MCF 10A (cell line): ENCODE results near the gene ANO7. TPM values are rescaled to one million over a fixed set of nuclear protein-coding genes. Genes with fewer than 3 reads are reported as not detected.

Experiments used
- BruUV-seq: library from RNA; stranded (reverse); fragments of 400-500 nt; replicated peaks from 2 replicates; lab custom pipeline; 2021; lab: Mats Ljungman, UMichigan
- CTCF ChIA-PET: fragments of 300-600 bp; sonication (Branson Sonifier 250); formaldehyde crosslinking; extraction: SDS; loops from one replicate; lab custom pipeline; 2021; ENCODE audit warnings: antibody characterized with exemption, inconsistent platforms; lab: Yijun Ruan, JAX
- POLR2A ChIA-PET: fragments of 300-600, 350-650 bp; sonication (Branson Sonifier 250); formaldehyde crosslinking; extraction: SDS; loops from one replicate; lab custom pipeline; 2020; ENCODE audit warnings: antibody characterized with exemption, inconsistent platforms; lab: Yijun Ruan, JAX
- DNase-seq: peaks from one replicate; pipeline ENCODE4 v3.0.0-alpha.2; 2018; ENCODE audit not compliant: unreplicated experiment
- H3K27ac Mint-ChIP-seq: one replicate; pipeline ENCODE4 v1.8.0; 2022; ENCODE audit warnings: mild to moderate bottlenecking, low read depth, mixed read lengths; ENCODE audit not compliant: unreplicated experiment
- H3K27me3 Mint-ChIP-seq: one replicate; pipeline ENCODE4 v1.8.0; 2022; ENCODE audit warnings: mixed read lengths; ENCODE audit not compliant: insufficient read depth, unreplicated experiment
- H3K36me3 Mint-ChIP-seq: one replicate; pipeline ENCODE4 v1.8.0; 2022; ENCODE audit warnings: mild to moderate bottlenecking, moderate library complexity, mixed read lengths; ENCODE audit not compliant: insufficient read depth, unreplicated experiment
- H3K4me1 Mint-ChIP-seq: one replicate; pipeline ENCODE4 v1.8.0; 2022; ENCODE audit warnings: mixed read lengths; ENCODE audit not compliant: insufficient read depth, unreplicated experiment
- H3K4me3 Mint-ChIP-seq: one replicate; pipeline ENCODE4 v1.8.0; 2022; ENCODE audit warnings: mild to moderate bottlenecking, moderate library complexity, mixed read lengths; ENCODE audit not compliant: unreplicated experiment
- H3K9me3 Mint-ChIP-seq: one replicate; pipeline ENCODE4 v1.8.0; 2022; ENCODE audit warnings: mixed read lengths; ENCODE audit not compliant: unreplicated experiment
- intact Hi-C: fragments of 100-400 bp; cut with micrococcal nuclease; formaldehyde crosslinking; loops from 2 replicates; pipeline ENCODE4 v1.14.1; 2022
- total RNA-seq: library from RNA; stranded (reverse); gene quantifications from 2 replicates; pipeline ENCODE4 v1.2.3, GENCODE V29; 2022
- TF ChIP-seq, protein P1 (sequence below): fragments of 200-600 bp; IDR thresholded peaks from one replicate; pipeline ENCODE4 v1.8.0; 2022; ENCODE audit warnings: antibody characterized with exemption, mild to moderate bottlenecking; ENCODE audit not compliant: unreplicated experiment

ANO7 gene
- total RNA-seq, 1 experiment from 2014 or later, result 0.14 TPM

- DNase-seq, result no peak
- H3K27ac Mint-ChIP-seq, result peak overlapping the region; percentile 51
- CTCF ChIA-PET, result interaction anchor here (1.1 kb wide), 1 partner anchor 8 kb away, joined by 4 read pairs; no protein-coding TSS in a partner anchor
- no peaks in the 10 kb centered on the region for H3K9me3 Mint-ChIP-seq
- no peak overlapping the region for H3K4me3 Mint-ChIP-seq
- BruUV-seq, result no TSS peak
- no peaks in the 10 kb centered on the region for H3K4me1 Mint-ChIP-seq
- TF ChIP-seq, protein P1, sequence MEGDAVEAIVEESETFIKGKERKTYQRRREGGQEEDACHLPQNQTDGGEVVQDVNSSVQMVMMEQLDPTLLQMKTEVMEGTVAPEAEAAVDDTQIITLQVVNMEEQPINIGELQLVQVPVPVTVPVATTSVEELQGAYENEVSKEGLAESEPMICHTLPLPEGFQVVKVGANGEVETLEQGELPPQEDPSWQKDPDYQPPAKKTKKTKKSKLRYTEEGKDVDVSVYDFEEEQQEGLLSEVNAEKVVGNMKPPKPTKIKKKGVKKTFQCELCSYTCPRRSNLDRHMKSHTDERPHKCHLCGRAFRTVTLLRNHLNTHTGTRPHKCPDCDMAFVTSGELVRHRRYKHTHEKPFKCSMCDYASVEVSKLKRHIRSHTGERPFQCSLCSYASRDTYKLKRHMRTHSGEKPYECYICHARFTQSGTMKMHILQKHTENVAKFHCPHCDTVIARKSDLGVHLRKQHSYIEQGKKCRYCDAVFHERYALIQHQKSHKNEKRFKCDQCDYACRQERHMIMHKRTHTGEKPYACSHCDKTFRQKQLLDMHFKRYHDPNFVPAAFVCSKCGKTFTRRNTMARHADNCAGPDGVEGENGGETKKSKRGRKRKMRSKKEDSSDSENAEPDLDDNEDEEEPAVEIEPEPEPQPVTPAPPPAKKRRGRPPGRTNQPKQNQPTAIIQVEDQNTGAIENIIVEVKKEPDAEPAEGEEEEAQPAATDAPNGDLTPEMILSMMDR, result no peak
- no peaks in the 10 kb centered on the region for H3K27me3 Mint-ChIP-seq
- intact Hi-C loops, result no loop called here
- POLR2A ChIA-PET, result no interaction called here
- H3K36me3 Mint-ChIP-seq, result peaks cover 100% of the 10 kb centered on the region
Observed at GRCh38 chr2:241240320-241241004, 52.0 kb downstream of the ANO7 start.

DNA sequence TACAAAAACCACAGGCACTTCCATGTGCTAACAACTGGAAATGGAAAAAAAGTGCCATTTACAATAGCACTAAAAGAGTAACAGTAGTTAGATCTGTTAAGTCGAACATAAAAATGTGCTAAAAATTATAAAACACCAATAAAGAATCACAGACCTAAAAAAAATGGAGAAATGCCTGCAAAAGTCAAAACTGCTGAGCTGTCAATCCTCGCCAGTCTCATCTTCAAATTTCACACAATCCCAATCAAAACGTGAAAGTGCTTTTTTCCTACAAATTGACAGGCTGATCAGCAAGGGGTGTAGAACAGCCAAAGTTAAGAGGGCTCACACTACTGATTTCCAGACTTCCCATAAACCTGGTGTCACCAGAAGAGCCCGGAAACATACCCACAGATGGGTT, 53.2 kb downstream of the ANO7 start:
- H3K36me3 Mint-ChIP-seq, result peaks cover 100% of the 10 kb centered on the region
- DNase-seq, result no peak

DNA sequence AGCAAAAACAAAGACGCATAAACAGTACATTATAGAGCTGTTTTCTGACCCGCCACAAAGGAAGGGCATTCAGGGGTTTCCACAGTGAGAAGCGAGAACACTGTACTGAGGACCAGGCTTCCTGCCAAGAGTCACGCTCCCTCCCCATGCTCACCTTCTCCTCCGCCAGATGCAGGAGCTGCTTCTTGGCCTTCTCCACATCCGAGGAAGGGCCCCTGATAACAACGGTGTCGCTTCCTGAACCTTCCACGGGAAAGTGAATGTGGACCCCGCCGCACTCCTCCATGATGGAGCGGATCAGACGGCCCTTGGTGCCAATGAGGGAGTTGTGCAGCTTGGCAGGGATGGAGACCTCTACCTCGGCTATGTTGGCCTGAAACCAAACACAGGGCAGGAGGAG, 53.8 kb downstream of the ANO7 start:
- no peak overlapping the region for H3K4me3 Mint-ChIP-seq
- H3K9me3 Mint-ChIP-seq, result no peaks in the 10 kb centered on the region
- DNase-seq, result no peak
- no peak overlapping the region for H3K27ac Mint-ChIP-seq
- ChIA-PET CTCF (interaction anchor here (1.4 kb wide), 1 partner anchor 77 kb away, joined by 4 read pairs; no protein-coding TSS in a partner anchor), POLR2A (no interaction called here)
- H3K36me3 Mint-ChIP-seq, result peaks cover 100% of the 10 kb centered on the region
- no TSS peak for BruUV-seq
- no peaks in the 10 kb centered on the region for H3K4me1 Mint-ChIP-seq
- TF ChIP-seq, protein P1, result no peak
- intact Hi-C loops, result no loop called here
- H3K27me3 Mint-ChIP-seq, result no peaks in the 10 kb centered on the region

More for the DNA sequence above, 53.2 kb downstream of the ANO7 start:
- Mint-ChIP-seq H3K27ac (no peak overlapping the region), H3K9me3 (no peaks in the 10 kb centered on the region), H3K4me1 (no peaks in the 10 kb centered on the region), H3K27me3 (no peaks in the 10 kb centered on the region), H3K4me3 (no peak overlapping the region)
- CTCF ChIA-PET, result interaction anchor here (1.4 kb wide), 1 partner anchor 77 kb away, joined by 4 read pairs; no protein-coding TSS in a partner anchor
- TF ChIP-seq, protein P1, result no peak
- intact Hi-C loops, result no loop called here
- POLR2A ChIA-PET, result no interaction called here
- BruUV-seq, result no TSS peak

DNA sequence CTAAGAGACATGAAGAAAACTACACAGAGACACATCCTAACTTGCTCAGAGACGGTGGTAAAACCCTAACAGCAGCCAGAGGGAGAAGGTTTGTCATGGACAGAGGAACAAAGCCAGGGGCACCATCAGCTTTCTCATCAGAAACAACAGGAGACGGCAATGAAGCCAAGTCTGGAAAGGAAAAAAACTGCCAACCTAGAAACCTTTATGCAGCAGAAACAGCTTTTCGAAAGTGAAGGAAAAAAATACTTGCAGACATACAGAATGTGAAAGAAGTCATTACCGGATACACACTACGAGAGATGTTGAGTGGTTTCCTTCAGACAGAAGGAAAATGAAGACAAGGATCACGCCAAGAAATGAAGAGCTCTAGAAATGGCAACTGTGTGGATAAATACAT, 55.9 kb downstream of the ANO7 start:
- Mint-ChIP-seq H3K36me3 (peaks cover 100% of the 10 kb centered on the region), H3K4me3 (no peak overlapping the region), H3K27ac (peak overlapping the region; percentile 8), H3K9me3 (no peaks in the 10 kb centered on the region), H3K4me1 (no peaks in the 10 kb centered on the region), H3K27me3 (no peaks in the 10 kb centered on the region)
- ChIA-PET CTCF (interaction anchor here (0.6 to 1.2 kb wide), 2 partner anchors 191 to 393 kb away, joined by 3 read pairs; no protein-coding TSS in a partner anchor), POLR2A (no interaction called here)
- TF ChIP-seq, protein P1, result no peak
- intact Hi-C loops, result no loop called here
- no TSS peak for BruUV-seq
- no peak for DNase-seq
